ENCODE measurements around the gene ZNF735. TPM values are rescaled to one million over a fixed set of nuclear protein-coding genes. Genes with fewer than 3 reads are reported as not detected.
"Not testable (repeated sequence)": the region's sequence is repeated elsewhere in the genome, so short reads cannot be mapped to it uniquely, and the experiment has no call there.

The ZNF735 gene
- total RNA-seq: not detected
- long read RNA-seq: 0 reads

DNA sequence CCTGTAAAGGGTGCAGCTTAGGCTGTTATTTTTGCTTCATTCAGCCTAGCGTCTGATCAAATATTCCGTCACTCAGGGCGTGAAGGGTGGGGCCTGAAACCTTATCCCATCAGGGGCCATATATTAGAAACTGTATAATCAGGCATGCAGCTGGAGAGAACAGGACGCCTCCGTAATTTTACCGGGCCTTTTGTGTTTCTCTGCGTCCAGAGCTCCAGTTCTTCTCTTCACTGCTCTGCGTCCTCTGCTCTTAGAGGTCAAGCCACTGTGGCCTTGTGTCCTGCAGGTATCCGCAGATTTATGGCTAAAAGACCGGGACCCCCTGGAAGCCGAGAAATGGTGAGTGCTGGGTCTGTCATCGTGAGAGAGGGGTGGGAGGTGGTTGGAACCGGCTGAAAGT lies at the start of gene ZNF735:
TSS of gene ZNF735 (plus strand) at position 301 of the 400 bp plus-strand sequence. CDS start at position 301, 0 bp downstream.
- ATAC-seq (no peak), DNase-seq (no peak)
- intact Hi-C loops (cut with DNase I): no loop called here

- ATAC-seq; DNase-seq; intact Hi-C loops (cut with DNase I): not testable (repeated sequence)
Measured at GRCh38 chr7:64170974-64171373, 36.0 kb upstream of the ZNF735 start.

DNA sequence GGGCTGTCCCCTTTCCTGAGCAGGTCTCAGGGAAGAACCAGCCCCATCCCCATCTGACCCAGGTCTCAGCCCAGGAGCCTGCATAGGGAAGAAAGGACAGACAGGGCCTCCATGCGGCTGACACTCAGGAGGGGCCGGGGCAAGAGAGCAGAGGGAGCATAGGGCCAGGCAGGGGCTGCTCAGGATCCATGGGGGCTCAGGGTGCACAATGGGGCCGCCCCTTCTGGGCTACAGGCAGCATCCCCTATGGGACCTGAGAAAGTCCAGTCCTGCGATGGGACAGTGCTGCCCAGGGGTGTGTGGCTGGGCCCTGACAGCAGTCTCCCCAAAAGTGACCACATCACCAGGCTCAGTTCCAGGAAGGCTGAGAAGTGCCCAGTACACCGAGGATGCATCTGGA lies 32.7 kb upstream of the ZNF735 start:
- intact Hi-C loops (cut with DNase I): no loop called here
- DNase-seq: no peak
- no peak for ATAC-seq

GRCh38 chr7:64174941-64175340 lies 32.1 kb upstream of the ZNF735 start:
- ATAC-seq: no peak
- DNase-seq: no peak
- intact Hi-C loops (cut with DNase I): no loop called here

DNA sequence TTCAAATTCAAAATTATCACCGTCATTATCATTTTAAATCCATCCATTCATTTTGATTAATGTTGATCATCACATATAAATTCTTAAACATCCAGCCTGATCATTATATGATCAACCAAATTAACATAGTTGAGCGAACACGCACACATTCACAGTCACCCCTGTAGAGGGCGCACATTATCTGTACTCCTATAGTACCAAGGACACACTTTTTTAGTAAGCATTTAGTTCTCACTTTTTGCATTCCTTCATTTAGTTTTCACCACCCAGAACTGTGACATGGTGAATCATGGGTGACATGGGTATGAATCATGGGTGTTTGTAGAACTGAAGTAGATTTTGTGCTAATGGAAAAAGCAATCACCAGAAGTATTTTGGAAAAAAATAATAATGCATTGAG lies 26.0 kb upstream of the ZNF735 start:
- intact Hi-C loops (cut with DNase I): loop anchor here (5.0 kb wide), 1 partner anchor 436 kb away; no protein-coding TSS in a partner anchor
- DNase-seq (no peak), ATAC-seq (no peak)

DNA sequence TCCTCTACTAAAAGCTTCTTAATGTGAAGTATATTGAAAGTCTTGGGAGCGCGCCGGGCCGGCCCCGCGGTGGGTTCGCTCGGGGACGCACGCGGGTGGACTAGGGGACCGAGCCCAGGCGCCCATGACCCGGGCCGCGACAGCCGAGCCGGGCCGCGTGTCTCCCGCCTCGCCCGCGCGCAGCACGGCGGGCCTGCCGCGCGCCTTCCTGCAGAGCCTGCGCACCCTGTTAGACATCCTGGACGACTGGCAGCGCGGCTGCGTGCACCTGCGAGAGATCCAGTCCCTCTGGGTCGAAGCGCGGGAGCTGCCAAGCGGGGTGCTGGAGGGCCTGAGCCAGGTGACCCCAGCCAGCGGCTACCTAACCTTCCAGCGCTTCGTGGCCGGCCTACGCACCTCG lies 25.4 kb upstream of the ZNF735 start:
- intact Hi-C loops (cut with DNase I): loop anchor here (5.0 kb wide), 1 partner anchor 436 kb away; no protein-coding TSS in a partner anchor
- ATAC-seq (no peak), DNase-seq (no peak)

GRCh38 chr7:64182036-64182790 lies 24.8 kb upstream of the ZNF735 start:
- intact Hi-C loops (cut with DNase I): loop anchor here (5.0 kb wide), 1 partner anchor 435 kb away; no protein-coding TSS in a partner anchor
- ATAC-seq (no peak), DNase-seq (no peak)

GRCh38 chr7:64183126-64183742 lies 23.8 kb upstream of the ZNF735 start:
- intact Hi-C loops (cut with DNase I): loop anchor here (5.0 kb wide), 1 partner anchor 434 kb away; no protein-coding TSS in a partner anchor
- ATAC-seq: peak; percentile 12 to 23
- DNase-seq: no peak

GRCh38 chr7:64183827-64184372 lies 23.1 kb upstream of the ZNF735 start:
- intact Hi-C loops (cut with DNase I): loop anchor here (5.0 kb wide), 1 partner anchor 433 kb away; no protein-coding TSS in a partner anchor
- no peak for DNase-seq
- no peak for ATAC-seq

- no peak for ATAC-seq
- intact Hi-C loops (cut with DNase I): loop anchor here (5.0 kb wide), 1 partner anchor 433 kb away; no protein-coding TSS in a partner anchor
- no peak for DNase-seq
Measured at GRCh38 chr7:64184376-64184775, 22.6 kb upstream of the ZNF735 start.

- DNase-seq (no peak), ATAC-seq (no peak)
- intact Hi-C loops (cut with DNase I): no loop called here
Measured at GRCh38 chr7:64187408-64187807, 19.6 kb upstream of the ZNF735 start.

- intact Hi-C loops (cut with DNase I): loop anchor here in 1 of 2 donors (10.0 kb wide), 1 partner anchor 63 kb away; no protein-coding TSS in a partner anchor
- ATAC-seq (no peak), DNase-seq (peak; percentile 16)
Measured at GRCh38 chr7:64192148-64192704, 14.8 kb upstream of the ZNF735 start.

- ATAC-seq (no peak), DNase-seq (no peak)
- intact Hi-C loops (cut with DNase I): loop anchor here in 1 of 2 donors (10.0 kb wide), 1 partner anchor 62 kb away; no protein-coding TSS in a partner anchor
Measured at GRCh38 chr7:64192775-64193174, 14.2 kb upstream of the ZNF735 start.

- DNase-seq; intact Hi-C loops (cut with DNase I); ATAC-seq: not testable (repeated sequence)
Measured at GRCh38 chr7:64219710-64220298, 12.8 kb downstream of the ZNF735 start.

- DNase-seq (no peak), ATAC-seq (no peak)
- intact Hi-C loops (cut with DNase I): no loop called here
Measured at GRCh38 chr7:64223366-64223765, 16.4 kb downstream of the ZNF735 start.

GRCh38 chr7:64228174-64228573 lies 21.2 kb downstream of the ZNF735 start, which contains the start of gene ZNF679:
TSS of gene ZNF679 (plus strand) at chr7:64228474. CDS start at chr7:64249118, 20,644 bp downstream.
- intact Hi-C loops (cut with DNase I); ATAC-seq; DNase-seq: not testable (repeated sequence)

GRCh38 chr7:64266341-64266919 lies 59.4 kb downstream of the ZNF735 start:
- ATAC-seq (no peak), DNase-seq (no peak)
- intact Hi-C loops (cut with DNase I): no loop called here

Data from left cardiac atrium (tissue), 4 donors.